NCI-H1092 treated with DMSO at 0.1 percent for 48 hours (cell line): Measurements from ENCODE around the gene CADPS2.

Source experiments
- DNase-seq: peaks from one replicate; lab custom pipeline; 2025; lab: John Stamatoyannopoulos, UW

The CADPS2 gene

GRCh38 chr7:122525355-122525754 is 360.9 kb downstream of the CADPS2 start:
- DNase-seq = no peak

- no peak for DNase-seq
Observed at GRCh38 chr7:122521767-122522166, 364.5 kb downstream of the CADPS2 start.

- DNase-seq = peak; percentile 48
Observed at GRCh38 chr7:122520971-122521555, 365.2 kb downstream of the CADPS2 start.

- no peak for DNase-seq
Observed at GRCh38 chr7:122518488-122518887, 367.8 kb downstream of the CADPS2 start.

- DNase-seq = no peak
Observed at GRCh38 chr7:122517576-122517975, 368.7 kb downstream of the CADPS2 start.

- no peak for DNase-seq
Observed at GRCh38 chr7:122515404-122515803, 370.9 kb downstream of the CADPS2 start.

- no peak for DNase-seq
Observed at GRCh38 chr7:122511268-122511667, 375.0 kb downstream of the CADPS2 start.

- no peak for DNase-seq
Observed at GRCh38 chr7:122507591-122507990, 378.7 kb downstream of the CADPS2 start.

GRCh38 chr7:122492007-122492406 is 394.3 kb downstream of the CADPS2 start:
- no peak for DNase-seq

GRCh38 chr7:122488241-122488640 is 398.0 kb downstream of the CADPS2 start:
- DNase-seq = no peak

- DNase-seq = no peak
Observed at GRCh38 chr7:122487131-122487530, 399.1 kb downstream of the CADPS2 start.

GRCh38 chr7:122485856-122486255 is 400.4 kb downstream of the CADPS2 start:
- no peak for DNase-seq

- DNase-seq = no peak
Observed at GRCh38 chr7:122482212-122482611, 404.0 kb downstream of the CADPS2 start.

GRCh38 chr7:122470859-122471258 is 415.4 kb downstream of the CADPS2 start:
- no peak for DNase-seq

GRCh38 chr7:122468945-122469344 is 417.3 kb downstream of the CADPS2 start:
- no peak for DNase-seq

- DNase-seq = no peak
Observed at GRCh38 chr7:122467661-122468449, 418.4 kb downstream of the CADPS2 start.

GRCh38 chr7:122465296-122465695 is 421.0 kb downstream of the CADPS2 start:
- no peak for DNase-seq

- DNase-seq = no peak
Observed at GRCh38 chr7:122463631-122464030, 422.6 kb downstream of the CADPS2 start.

- DNase-seq = no peak
Observed at GRCh38 chr7:122460936-122461335, 425.3 kb downstream of the CADPS2 start.

GRCh38 chr7:122457969-122458368 is 428.3 kb downstream of the CADPS2 start:
- no peak for DNase-seq

- DNase-seq = no peak
Observed at GRCh38 chr7:122457325-122457724, 428.9 kb downstream of the CADPS2 start.

GRCh38 chr7:122454776-122455507 is 431.3 kb downstream of the CADPS2 start:
- DNase-seq = no peak

- no peak for DNase-seq
Observed at GRCh38 chr7:122453432-122453831, 432.8 kb downstream of the CADPS2 start.
